ENCODE results near the gene DCC. TPM values are rescaled to one million over a fixed set of nuclear protein-coding genes. Genes with fewer than 3 reads are reported as not detected.

Gene DCC
- total and polyA plus RNA-seq, 4 experiments from 2014 or later: not detected

DNA sequence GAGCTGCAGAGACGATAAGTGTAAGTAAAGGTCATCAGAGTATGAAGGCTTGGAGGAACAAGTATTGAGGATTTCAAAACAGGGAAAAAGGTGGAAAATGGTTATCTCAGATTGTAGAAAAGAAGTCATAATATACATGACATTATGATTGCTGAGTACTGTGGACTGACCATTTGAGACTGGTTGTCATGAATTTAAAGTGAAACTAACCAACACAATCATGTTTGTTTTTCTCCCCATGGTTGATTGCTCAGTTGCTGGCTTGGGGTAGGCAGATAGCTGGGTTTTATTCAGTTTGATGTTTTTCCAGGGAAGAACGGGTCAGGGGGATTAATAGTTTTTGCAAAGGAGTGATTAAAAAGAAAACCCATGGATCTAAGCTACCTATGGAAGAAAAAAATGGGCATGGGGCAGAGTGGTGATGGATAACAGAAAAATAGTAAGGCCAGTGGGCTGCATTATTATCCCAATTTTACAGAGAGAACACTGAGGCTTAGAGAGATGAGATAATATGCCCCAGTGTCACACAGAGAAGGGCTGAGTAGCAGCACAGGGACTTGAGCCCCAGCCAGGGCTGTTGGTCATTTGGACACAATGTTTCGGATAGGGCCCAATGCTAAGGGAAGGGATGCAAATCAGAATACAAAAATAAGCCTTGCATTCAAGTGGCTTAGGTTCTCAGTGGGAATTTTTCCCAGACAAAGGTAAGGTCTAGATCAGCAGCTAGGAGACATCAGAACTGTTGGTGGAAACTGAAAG is 885.7 kb downstream of the DCC start:
- no peaks in the 10 kb centered on the region for H3K4me1 ChIP-seq (ENCODE audit: insufficient read depth, low read length)
- intact Hi-C loops (cut with micrococcal nuclease): no loop called here
- Mint-ChIP-seq H3K9me3 (peaks cover 0 to 2% (median 0%) of the 10 kb centered on the region in 8 donors), H3K27ac (no peak overlapping the region), H3K4me1 (no peaks in the 10 kb centered on the region), H3K27me3 (no peaks in the 10 kb centered on the region), H3K36me3 (no peaks in the 10 kb centered on the region), H3K4me3 (no peak overlapping the region)
- H3K27ac ChIP-seq (ENCODE audit: low read depth, low read length): no peak overlapping the region
- H3K36me3 ChIP-seq (ENCODE audit: insufficient read depth, low read length): no peaks in the 10 kb centered on the region
- no peaks in the 10 kb centered on the region for H3K9me3 ChIP-seq (ENCODE audit: control insufficient read depth in 1 of 2, low read length in 2 of 2)
- DNase-seq: no peak
- CTCF ChIA-PET (ENCODE audit: partially characterized antibody): no interaction called here
- no peaks in the 10 kb centered on the region for H3K27me3 ChIP-seq (ENCODE audit: insufficient read depth, low read length)
- H3K4me3 ChIP-seq (ENCODE audit: low read length in 2 of 2): no peak overlapping the region
- POLR2A ChIA-PET (ENCODE audit: partially characterized antibody): no interaction called here

- POLR2A ChIA-PET (ENCODE audit: partially characterized antibody): no interaction called here
- H3K4me3 ChIP-seq (ENCODE audit: low read length in 2 of 2): no peak overlapping the region
- Mint-ChIP-seq H3K4me3 (no peak overlapping the region), H3K4me1 (no peaks in the 10 kb centered on the region), H3K27ac (no peak overlapping the region), H3K9me3 (peaks cover 0 to 5% (median 2%) of the 10 kb centered on the region in 8 donors), H3K27me3 (no peaks in the 10 kb centered on the region), H3K36me3 (no peaks in the 10 kb centered on the region)
- no peak overlapping the region for H3K27ac ChIP-seq (ENCODE audit: low read depth, low read length)
- DNase-seq: no peak
- no peaks in the 10 kb centered on the region for H3K4me1 ChIP-seq (ENCODE audit: insufficient read depth, low read length)
- CTCF ChIA-PET (ENCODE audit: partially characterized antibody): no interaction called here
- intact Hi-C loops (cut with micrococcal nuclease): no loop called here
- no peaks in the 10 kb centered on the region for H3K9me3 ChIP-seq (ENCODE audit: control insufficient read depth in 1 of 2, low read length in 2 of 2)
- no peaks in the 10 kb centered on the region for H3K36me3 ChIP-seq (ENCODE audit: insufficient read depth, low read length)
- no peaks in the 10 kb centered on the region for H3K27me3 ChIP-seq (ENCODE audit: insufficient read depth, low read length)
These were observed 894.6 kb downstream of the DCC start for GRCh38 chr18:53234610-53235009.

DNA sequence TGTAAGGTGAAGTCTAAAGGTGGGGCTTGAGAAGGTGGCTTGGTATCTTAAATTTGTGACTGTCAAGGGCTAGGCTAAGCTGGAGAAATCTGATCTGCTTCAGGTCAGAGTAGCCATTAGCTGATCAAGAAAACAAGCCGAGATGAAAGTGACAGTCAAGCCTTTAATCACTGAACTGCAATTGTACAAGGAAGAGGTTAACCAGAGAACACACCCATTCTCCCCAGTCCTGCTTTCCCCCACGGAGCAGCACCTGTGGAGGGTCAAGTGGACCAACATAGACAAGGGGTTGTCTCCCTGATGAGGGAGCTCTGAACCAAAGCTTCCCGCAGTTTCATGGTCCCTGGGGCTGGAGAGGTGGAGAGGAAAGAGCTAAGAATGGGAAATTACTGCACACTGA is 901.2 kb downstream of the DCC start:
- intact Hi-C loops (cut with micrococcal nuclease): no loop called here
- Mint-ChIP-seq H3K4me1 (no peaks in the 10 kb centered on the region), H3K9me3 (peaks cover 2 to 12% (median 5%) of the 10 kb centered on the region in 8 donors), H3K27me3 (no peaks in the 10 kb centered on the region), H3K36me3 (no peaks in the 10 kb centered on the region), H3K4me3 (no peak overlapping the region), H3K27ac (no peak overlapping the region)
- Histone ChIP-seq H3K27me3 (ENCODE audit: insufficient read depth, low read length) (no peaks in the 10 kb centered on the region), H3K4me3 (ENCODE audit: low read length in 2 of 2) (no peak overlapping the region), H3K9me3 (ENCODE audit: control insufficient read depth in 1 of 2, low read length in 2 of 2) (no peaks in the 10 kb centered on the region), H3K36me3 (ENCODE audit: insufficient read depth, low read length) (no peaks in the 10 kb centered on the region), H3K27ac (ENCODE audit: low read depth, low read length) (no peak overlapping the region), H3K4me1 (ENCODE audit: insufficient read depth, low read length) (no peaks in the 10 kb centered on the region)
- POLR2A ChIA-PET (ENCODE audit: partially characterized antibody): no interaction called here
- DNase-seq: no peak
- CTCF ChIA-PET (ENCODE audit: partially characterized antibody): no interaction called here

DNA sequence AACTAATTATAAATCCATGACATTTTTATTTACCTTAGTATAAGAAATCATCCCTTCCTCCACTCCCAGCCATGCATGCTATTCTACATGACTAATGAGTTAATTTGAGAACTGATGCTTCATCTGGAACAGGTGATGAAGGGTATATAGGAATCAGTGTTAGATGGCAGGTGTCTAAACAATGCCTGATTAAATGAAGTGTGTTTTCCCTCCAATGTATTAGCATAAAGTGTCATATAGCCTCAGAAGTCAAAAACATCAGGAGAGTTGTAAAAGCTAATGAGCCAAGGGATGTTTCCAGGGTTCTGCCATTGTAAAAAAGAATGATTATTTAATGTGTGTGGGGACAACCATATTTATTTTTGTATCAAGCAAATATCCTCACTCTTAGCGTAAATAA is 913.8 kb downstream of the DCC start:
- no peak overlapping the region for H3K4me3 ChIP-seq (ENCODE audit: low read length in 2 of 2)
- Mint-ChIP-seq H3K36me3 (no peaks in the 10 kb centered on the region), H3K27ac (no peak overlapping the region), H3K9me3 (peaks cover 0 to 19% (median 9%) of the 10 kb centered on the region in 8 donors), H3K4me3 (no peak overlapping the region), H3K4me1 (no peaks in the 10 kb centered on the region), H3K27me3 (no peaks in the 10 kb centered on the region)
- no peaks in the 10 kb centered on the region for H3K27me3 ChIP-seq (ENCODE audit: insufficient read depth, low read length)
- no peak overlapping the region for H3K27ac ChIP-seq (ENCODE audit: low read depth, low read length)
- H3K9me3 ChIP-seq (ENCODE audit: control insufficient read depth in 1 of 2, low read length in 2 of 2): no peaks in the 10 kb centered on the region
- ChIA-PET POLR2A (ENCODE audit: partially characterized antibody) (no interaction called here), CTCF (ENCODE audit: partially characterized antibody) (no interaction called here)
- intact Hi-C loops (cut with micrococcal nuclease): no loop called here
- no peaks in the 10 kb centered on the region for H3K4me1 ChIP-seq (ENCODE audit: insufficient read depth, low read length)
- no peak for DNase-seq
- H3K36me3 ChIP-seq (ENCODE audit: insufficient read depth, low read length): no peaks in the 10 kb centered on the region

DNA sequence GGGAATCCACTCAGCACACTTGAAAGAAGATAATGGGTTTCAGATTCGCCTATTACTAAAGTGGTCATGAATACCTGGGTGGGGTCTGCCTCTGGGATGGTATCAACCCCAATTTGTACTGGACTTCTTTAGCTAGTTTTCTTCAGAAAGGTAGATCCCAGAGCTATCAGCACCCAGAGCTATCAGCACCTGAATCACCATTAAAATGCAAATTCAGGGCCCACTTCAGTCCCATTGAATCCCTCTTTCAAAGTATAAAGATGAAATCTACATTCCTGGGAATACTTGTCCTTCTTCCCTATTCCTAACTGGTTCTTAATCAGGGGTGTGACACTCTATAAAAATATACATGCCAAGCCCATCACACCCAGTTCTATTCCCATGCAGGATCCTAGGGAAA is 914.3 kb downstream of the DCC start:
- no peak for DNase-seq
- Mint-ChIP-seq H3K27ac (no peak overlapping the region), H3K36me3 (no peaks in the 10 kb centered on the region), H3K4me3 (no peak overlapping the region), H3K4me1 (no peaks in the 10 kb centered on the region), H3K27me3 (no peaks in the 10 kb centered on the region), H3K9me3 (peaks cover 0 to 16% (median 8%) of the 10 kb centered on the region in 8 donors)
- no peak overlapping the region for H3K27ac ChIP-seq (ENCODE audit: low read depth, low read length)
- H3K4me3 ChIP-seq (ENCODE audit: low read length in 2 of 2): no peak overlapping the region
- ChIA-PET POLR2A (ENCODE audit: partially characterized antibody) (no interaction called here), CTCF (ENCODE audit: partially characterized antibody) (no interaction called here)
- intact Hi-C loops (cut with micrococcal nuclease): no loop called here
- no peaks in the 10 kb centered on the region for H3K9me3 ChIP-seq (ENCODE audit: control insufficient read depth in 1 of 2, low read length in 2 of 2)
- no peaks in the 10 kb centered on the region for H3K36me3 ChIP-seq (ENCODE audit: insufficient read depth, low read length)
- no peaks in the 10 kb centered on the region for H3K4me1 ChIP-seq (ENCODE audit: insufficient read depth, low read length)
- no peaks in the 10 kb centered on the region for H3K27me3 ChIP-seq (ENCODE audit: insufficient read depth, low read length)

- Mint-ChIP-seq H3K27ac (no peak overlapping the region), H3K4me1 (no peaks in the 10 kb centered on the region), H3K9me3 (peaks cover 0 to 17% (median 14%) of the 10 kb centered on the region in 8 donors), H3K27me3 (no peaks in the 10 kb centered on the region), H3K36me3 (no peaks in the 10 kb centered on the region), H3K4me3 (no peak overlapping the region)
- ChIA-PET POLR2A (ENCODE audit: partially characterized antibody) (no interaction called here), CTCF (ENCODE audit: partially characterized antibody) (no interaction called here)
- H3K27ac ChIP-seq (ENCODE audit: low read depth, low read length): no peak overlapping the region
- H3K4me3 ChIP-seq (ENCODE audit: low read length in 2 of 2): no peak overlapping the region
- H3K4me1 ChIP-seq (ENCODE audit: insufficient read depth, low read length): no peaks in the 10 kb centered on the region
- no peak for DNase-seq
- H3K36me3 ChIP-seq (ENCODE audit: insufficient read depth, low read length): no peaks in the 10 kb centered on the region
- H3K27me3 ChIP-seq (ENCODE audit: insufficient read depth, low read length): no peaks in the 10 kb centered on the region
- H3K9me3 ChIP-seq (ENCODE audit: control insufficient read depth in 1 of 2, low read length in 2 of 2): no peaks in the 10 kb centered on the region
- intact Hi-C loops (cut with micrococcal nuclease): no loop called here
These were observed 921.2 kb downstream of the DCC start for GRCh38 chr18:53261241-53261640.

DNA sequence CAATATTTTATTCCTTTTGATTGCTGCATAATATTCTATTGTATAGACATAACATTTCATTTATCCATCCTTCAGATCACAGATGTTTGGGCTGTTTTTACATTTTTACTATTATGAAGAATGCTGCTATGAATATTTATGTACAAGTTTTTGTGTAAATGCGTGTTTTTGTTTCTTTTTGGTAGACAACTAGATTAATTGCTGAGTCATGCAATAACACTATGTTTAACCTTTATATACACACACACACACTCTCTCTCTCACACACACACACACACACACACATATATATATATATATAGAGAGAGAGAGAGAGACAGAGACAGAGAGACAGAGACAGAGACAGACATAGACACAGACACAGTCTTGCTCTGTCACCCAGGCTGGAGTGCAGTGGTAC is 926.9 kb downstream of the DCC start:
- Mint-ChIP-seq H3K27me3 (no peaks in the 10 kb centered on the region), H3K27ac (no peak overlapping the region), H3K4me1 (no peaks in the 10 kb centered on the region), H3K36me3 (no peaks in the 10 kb centered on the region), H3K4me3 (no peak overlapping the region), H3K9me3 (peaks cover 0 to 17% (median 7%) of the 10 kb centered on the region in 8 donors)
- Histone ChIP-seq H3K27me3 (ENCODE audit: insufficient read depth, low read length) (no peaks in the 10 kb centered on the region), H3K4me1 (ENCODE audit: insufficient read depth, low read length) (no peaks in the 10 kb centered on the region), H3K4me3 (ENCODE audit: low read length in 2 of 2) (no peak overlapping the region), H3K27ac (ENCODE audit: low read depth, low read length) (no peak overlapping the region), H3K9me3 (ENCODE audit: control insufficient read depth in 1 of 2, low read length in 2 of 2) (peaks cover 0 to 5% of the 10 kb centered on the region in 2 donors), H3K36me3 (ENCODE audit: insufficient read depth, low read length) (no peaks in the 10 kb centered on the region)
- intact Hi-C loops (cut with micrococcal nuclease): no loop called here
- DNase-seq: no peak
- ChIA-PET CTCF (ENCODE audit: partially characterized antibody) (no interaction called here), POLR2A (ENCODE audit: partially characterized antibody) (no interaction called here)

DNA sequence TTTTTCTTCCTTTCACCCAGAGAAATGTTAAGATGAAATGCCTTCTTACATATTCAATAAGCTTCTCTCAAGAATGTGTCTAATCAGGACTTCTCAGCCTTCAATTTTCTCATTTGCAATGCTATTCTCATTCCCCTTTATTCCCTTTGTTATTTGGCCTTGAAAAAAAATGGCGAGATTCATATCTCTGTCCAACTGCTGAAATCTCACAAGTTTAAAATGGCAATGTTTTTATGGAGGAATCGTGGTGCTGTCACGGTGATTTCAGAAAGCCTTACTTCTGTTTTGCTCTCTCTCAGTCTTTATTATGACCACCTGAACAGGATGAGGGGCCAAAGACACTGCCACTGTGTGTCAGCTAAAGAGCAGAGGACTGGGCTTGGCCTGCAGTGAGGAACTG is 928.5 kb downstream of the DCC start:
- no peak for DNase-seq
- Histone ChIP-seq H3K4me3 (ENCODE audit: low read length in 2 of 2) (no peak overlapping the region), H3K36me3 (ENCODE audit: insufficient read depth, low read length) (no peaks in the 10 kb centered on the region), H3K9me3 (ENCODE audit: control insufficient read depth in 1 of 2, low read length in 2 of 2) (peaks cover 0 to 5% of the 10 kb centered on the region in 2 donors), H3K4me1 (ENCODE audit: insufficient read depth, low read length) (no peaks in the 10 kb centered on the region), H3K27me3 (ENCODE audit: insufficient read depth, low read length) (no peaks in the 10 kb centered on the region), H3K27ac (ENCODE audit: low read depth, low read length) (no peak overlapping the region)
- Mint-ChIP-seq H3K27ac (no peak overlapping the region), H3K27me3 (no peaks in the 10 kb centered on the region), H3K4me3 (no peak overlapping the region), H3K9me3 (peaks cover 0 to 11% (median 6%) of the 10 kb centered on the region in 8 donors), H3K36me3 (no peaks in the 10 kb centered on the region), H3K4me1 (no peaks in the 10 kb centered on the region)
- ChIA-PET POLR2A (ENCODE audit: partially characterized antibody) (no interaction called here), CTCF (ENCODE audit: partially characterized antibody) (no interaction called here)
- intact Hi-C loops (cut with micrococcal nuclease): no loop called here
